Measurements from ENCODE around the gene TEKT3. TPM values are rescaled to one million over a fixed set of nuclear protein-coding genes. Genes with fewer than 3 reads are reported as not detected.

Gene TEKT3
- total RNA-seq, 4 donors from 2014 or later: 0.83 TPM; not detected in 3

- WGBS, 2 donors: 49 to 53% methylated on average over 4 of the region's 4 CpGs
- TF ChIP-seq POLR2A (IDR thresholded peaks at IDR 0.05) (no peak), CTCF (IDR thresholded peaks at IDR 0.05) (no peak)
- Histone ChIP-seq H3K4me1 (peaks cover 11 to 28% (median 14%) of the 10 kb centered on the region in 3 donors), H3K9me3 (no peaks in the 10 kb centered on the region), H3K36me3 (no peaks in the 10 kb centered on the region), H3K4me3 (peak overlapping the region in 1 of 4 donors; percentile 9), H3K27me3 (peaks cover 0 to 5% (median 0%) of the 10 kb centered on the region in 4 donors), H3K27ac (peak overlapping the region; percentile 34 to 85 (median 75))
- intact Hi-C loops (cut with DNase I): no loop called here
- DNase-seq: no peak
Observed at GRCh38 chr17:15351478-15351840, 10.1 kb upstream of the TEKT3 start.

GRCh38 chr17:15350777-15351477 is 9.5 kb upstream of the TEKT3 start:
- H3K27me3 ChIP-seq: peaks cover 0 to 8% (median 0%) of the 10 kb centered on the region in 4 donors
- no peaks in the 10 kb centered on the region for H3K36me3 ChIP-seq
- no peaks in the 10 kb centered on the region for H3K9me3 ChIP-seq
- peaks cover 11 to 28% (median 14%) of the 10 kb centered on the region in 3 donors for H3K4me1 ChIP-seq
- TF ChIP-seq POLR2A (IDR thresholded peaks at IDR 0.05) (no peak), CTCF (IDR thresholded peaks at IDR 0.05) (no peak)
- DNase-seq: no peak
- peak overlapping the region in 1 of 4 donors; percentile 9 for H3K4me3 ChIP-seq
- WGBS, 2 donors: 54 to 59% methylated on average over 10 of the region's 10 CpGs
- peak overlapping the region; percentile 34 to 85 (median 75) for H3K27ac ChIP-seq
- intact Hi-C loops (cut with DNase I): no loop called here

- Histone ChIP-seq H3K27me3 (peaks cover 0 to 22% (median 0%) of the 10 kb centered on the region in 4 donors), H3K36me3 (no peaks in the 10 kb centered on the region), H3K27ac (no peak overlapping the region), H3K4me1 (peaks cover 11 to 28% (median 14%) of the 10 kb centered on the region in 3 donors), H3K9me3 (no peaks in the 10 kb centered on the region), H3K4me3 (no peak overlapping the region)
- DNase-seq: no peak
- WGBS, 2 donors: 23 to 40% methylated on average over 2 of the region's 2 CpGs
- TF ChIP-seq POLR2A (IDR thresholded peaks at IDR 0.05): no peak
- TF ChIP-seq CTCF (IDR thresholded peaks at IDR 0.05): no peak
- intact Hi-C loops (cut with DNase I): no loop called here
Observed at GRCh38 chr17:15349119-15349518, 7.7 kb upstream of the TEKT3 start.

GRCh38 chr17:15348021-15348420 is 6.6 kb upstream of the TEKT3 start:
- peaks cover 11 to 28% (median 14%) of the 10 kb centered on the region in 3 donors for H3K4me1 ChIP-seq
- intact Hi-C loops (cut with DNase I): no loop called here
- no peaks in the 10 kb centered on the region for H3K36me3 ChIP-seq
- H3K9me3 ChIP-seq: no peaks in the 10 kb centered on the region
- H3K27me3 ChIP-seq: peaks cover 0 to 33% (median 0%) of the 10 kb centered on the region in 4 donors
- no peak for DNase-seq
- TF ChIP-seq POLR2A (IDR thresholded peaks at IDR 0.05) (no peak), CTCF (IDR thresholded peaks at IDR 0.05) (no peak)
- peak overlapping the region in 1 of 4 donors; percentile 19 for H3K27ac ChIP-seq
- no peak overlapping the region for H3K4me3 ChIP-seq
- WGBS, 2 donors: 10 to 18% methylated on average over 4 of the region's 4 CpGs

GRCh38 chr17:15346066-15346595 is 4.7 kb upstream of the TEKT3 start:
- TF ChIP-seq POLR2A (IDR thresholded peaks at IDR 0.05) (no peak), CTCF (IDR thresholded peaks at IDR 0.05) (no peak)
- Histone ChIP-seq H3K27me3 (peaks cover 0 to 52% (median 0%) of the 10 kb centered on the region in 4 donors), H3K4me3 (no peak overlapping the region), H3K4me1 (peaks cover 3 to 21% (median 7%) of the 10 kb centered on the region in 3 donors), H3K27ac (no peak overlapping the region), H3K36me3 (no peaks in the 10 kb centered on the region), H3K9me3 (no peaks in the 10 kb centered on the region)
- intact Hi-C loops (cut with DNase I): no loop called here
- no peak for DNase-seq
- 69 to 85% methylated on average over 6 to 11 of the region's 13 CpGs for WGBS, 2 donors

Data from esophagus squamous epithelium (tissue), 5 donors.